Measurements from ENCODE around the gene ACO1.
"Not testable (repeated sequence)": the region's sequence is repeated elsewhere in the genome, so short reads cannot be mapped to it uniquely, and the experiment has no call there.

Gene ACO1

GRCh38 chr9:32384364-32385151, at the start of gene ACO1:
Gene ACO1, plus strand, starts transcription at chr9:32384643. Its CDS starts 20,864 bp downstream, at chr9:32405507.
- DNase-seq = peak; percentile 77

- DNase-seq = no peak
Measured at GRCh38 chr9:32334916-32335895, 49.2 kb upstream of the ACO1 start.

GRCh38 chr9:32339424-32339823, 45.0 kb upstream of the ACO1 start:
- no peak for DNase-seq

- DNase-seq = no peak
Measured at GRCh38 chr9:32340361-32340760, 44.1 kb upstream of the ACO1 start.

GRCh38 chr9:32344551-32345182, 39.8 kb upstream of the ACO1 start:
- no peak for DNase-seq

GRCh38 chr9:32345243-32345642, 39.2 kb upstream of the ACO1 start:
- DNase-seq = no peak

- no peak for DNase-seq
Measured at GRCh38 chr9:32347571-32347970, 36.9 kb upstream of the ACO1 start.

GRCh38 chr9:32348106-32348695, 36.2 kb upstream of the ACO1 start:
- DNase-seq = no peak

- no peak for DNase-seq
Measured at GRCh38 chr9:32349013-32349412, 35.4 kb upstream of the ACO1 start.

GRCh38 chr9:32350682-32351081, 33.8 kb upstream of the ACO1 start:
- peak; percentile 4 for DNase-seq

- no peak for DNase-seq
Measured at GRCh38 chr9:32351845-32352244, 32.6 kb upstream of the ACO1 start.

GRCh38 chr9:32353476-32353875, 31.0 kb upstream of the ACO1 start:
- not testable (repeated sequence) for DNase-seq

GRCh38 chr9:32359452-32359851, 25.0 kb upstream of the ACO1 start:
- DNase-seq = no peak

- DNase-seq = no peak
Measured at GRCh38 chr9:32360983-32361673, 23.3 kb upstream of the ACO1 start.

- no peak for DNase-seq
Measured at GRCh38 chr9:32371279-32371678, 13.2 kb upstream of the ACO1 start.

- DNase-seq = no peak
Measured at GRCh38 chr9:32371679-32372078, 12.8 kb upstream of the ACO1 start.

GRCh38 chr9:32376285-32376684, 8.2 kb upstream of the ACO1 start:
- no peak for DNase-seq

GRCh38 chr9:32378496-32378895, 5.9 kb upstream of the ACO1 start:
- DNase-seq = peak; percentile 43

- DNase-seq = peak; percentile 61
Measured at GRCh38 chr9:32378993-32379729, 5.3 kb upstream of the ACO1 start.

GRCh38 chr9:32380944-32381343, 3.5 kb upstream of the ACO1 start:
- no peak for DNase-seq

- no peak for DNase-seq
Measured at GRCh38 chr9:32382565-32383320, 1.7 kb upstream of the ACO1 start.
